Measurements from ENCODE around the gene SYNPO2L.
"Not testable (repeated sequence)": the region's sequence is repeated elsewhere in the genome, so short reads cannot be mapped to it uniquely, and the experiment has no call there.

SYNPO2L gene

GRCh38 chr10:73655990-73656298 is at the start of gene SYNPO2L:
Gene SYNPO2L, minus strand, starts transcription at chr10:73656029. Its CDS starts 107 bp downstream, at chr10:73655922.
- DNase-seq (ENCODE audit: low spot score) = no peak
- ChIA-PET POLR2A (ENCODE audit: low non-redundant PET) (interaction anchor here (0.5 kb wide), 1 partner anchor 399 kb away, joined by 8 read pairs; no protein-coding TSS in a partner anchor), CTCF (interaction anchor here (0.6 kb wide), 1 partner anchor 8 kb away, joined by 4 read pairs; no protein-coding TSS in a partner anchor)
- H3K27ac ChIP-seq = no peak within 1 kb of the TSS
- TF ChIP-seq CTCF (conservative IDR thresholded peaks at IDR 0.05; ENCODE audit: low read depth) = no peak

- CTCF ChIA-PET; DNase-seq (ENCODE audit: low spot score); H3K27ac ChIP-seq; POLR2A ChIA-PET (ENCODE audit: low non-redundant PET): not testable (repeated sequence)
Observed at GRCh38 chr10:73703924-73704323, 48.1 kb upstream of the SYNPO2L start.

- DNase-seq (ENCODE audit: low spot score); H3K27ac ChIP-seq; POLR2A ChIA-PET (ENCODE audit: low non-redundant PET); CTCF ChIA-PET: not testable (repeated sequence)
Observed at GRCh38 chr10:73698819-73699218, 43.0 kb upstream of the SYNPO2L start.

GRCh38 chr10:73697675-73698159 is 41.9 kb upstream of the SYNPO2L start, which contains the start of gene AGAP5:
Gene AGAP5, minus strand, starts transcription at chr10:73698109. Its CDS starts 354 bp downstream, at chr10:73697755.
- H3K27ac ChIP-seq; POLR2A ChIA-PET (ENCODE audit: low non-redundant PET); CTCF ChIA-PET; DNase-seq (ENCODE audit: low spot score): not testable (repeated sequence)

GRCh38 chr10:73695302-73695701 is 39.5 kb upstream of the SYNPO2L start:
- POLR2A ChIA-PET (ENCODE audit: low non-redundant PET); CTCF ChIA-PET; DNase-seq (ENCODE audit: low spot score); H3K27ac ChIP-seq: not testable (repeated sequence)

- DNase-seq (ENCODE audit: low spot score); POLR2A ChIA-PET (ENCODE audit: low non-redundant PET); H3K27ac ChIP-seq; CTCF ChIA-PET: not testable (repeated sequence)
Observed at GRCh38 chr10:73690755-73691154, 34.9 kb upstream of the SYNPO2L start.

- CTCF ChIA-PET; H3K27ac ChIP-seq; DNase-seq (ENCODE audit: low spot score); POLR2A ChIA-PET (ENCODE audit: low non-redundant PET): not testable (repeated sequence)
Observed at GRCh38 chr10:73689596-73689995, 33.8 kb upstream of the SYNPO2L start.

GRCh38 chr10:73687641-73688040 is 31.8 kb upstream of the SYNPO2L start:
- H3K27ac ChIP-seq; POLR2A ChIA-PET (ENCODE audit: low non-redundant PET); DNase-seq (ENCODE audit: low spot score); CTCF ChIA-PET: not testable (repeated sequence)

GRCh38 chr10:73674546-73674945 is 18.7 kb upstream of the SYNPO2L start:
- CTCF ChIA-PET; POLR2A ChIA-PET (ENCODE audit: low non-redundant PET); DNase-seq (ENCODE audit: low spot score); H3K27ac ChIP-seq: not testable (repeated sequence)

GRCh38 chr10:73668378-73668777 is 12.5 kb upstream of the SYNPO2L start:
- H3K27ac ChIP-seq; CTCF ChIA-PET; POLR2A ChIA-PET (ENCODE audit: low non-redundant PET); DNase-seq (ENCODE audit: low spot score): not testable (repeated sequence)

- H3K27ac ChIP-seq; POLR2A ChIA-PET (ENCODE audit: low non-redundant PET); DNase-seq (ENCODE audit: low spot score); CTCF ChIA-PET: not testable (repeated sequence)
Observed at GRCh38 chr10:73666153-73666809, 10.5 kb upstream of the SYNPO2L start.

GRCh38 chr10:73665581-73665980 is 9.8 kb upstream of the SYNPO2L start:
- POLR2A ChIA-PET (ENCODE audit: low non-redundant PET); H3K27ac ChIP-seq; CTCF ChIA-PET; DNase-seq (ENCODE audit: low spot score): not testable (repeated sequence)

- CTCF ChIA-PET; POLR2A ChIA-PET (ENCODE audit: low non-redundant PET); H3K27ac ChIP-seq; DNase-seq (ENCODE audit: low spot score): not testable (repeated sequence)
Observed at GRCh38 chr10:73664156-73665040, 8.6 kb upstream of the SYNPO2L start.

GRCh38 chr10:73663621-73664020 is 7.8 kb upstream of the SYNPO2L start:
- DNase-seq (ENCODE audit: low spot score); POLR2A ChIA-PET (ENCODE audit: low non-redundant PET); H3K27ac ChIP-seq; CTCF ChIA-PET: not testable (repeated sequence)

GRCh38 chr10:73662705-73663104 is 6.9 kb upstream of the SYNPO2L start:
- POLR2A ChIA-PET (ENCODE audit: low non-redundant PET); DNase-seq (ENCODE audit: low spot score); H3K27ac ChIP-seq; CTCF ChIA-PET: not testable (repeated sequence)

Data from RWPE1 (cell line).